NCI-H1930 (cell line): ENCODE data around the gene PTPRN2.
"Not testable (repeated sequence)": the region's sequence is repeated elsewhere in the genome, so short reads cannot be mapped to it uniquely, and the experiment has no call there.

Source experiments
- DNase-seq, 2 experiments: peaks; one replicate each; lab custom pipeline; 2025; lab: John Stamatoyannopoulos, UW

PTPRN2 gene

DNA sequence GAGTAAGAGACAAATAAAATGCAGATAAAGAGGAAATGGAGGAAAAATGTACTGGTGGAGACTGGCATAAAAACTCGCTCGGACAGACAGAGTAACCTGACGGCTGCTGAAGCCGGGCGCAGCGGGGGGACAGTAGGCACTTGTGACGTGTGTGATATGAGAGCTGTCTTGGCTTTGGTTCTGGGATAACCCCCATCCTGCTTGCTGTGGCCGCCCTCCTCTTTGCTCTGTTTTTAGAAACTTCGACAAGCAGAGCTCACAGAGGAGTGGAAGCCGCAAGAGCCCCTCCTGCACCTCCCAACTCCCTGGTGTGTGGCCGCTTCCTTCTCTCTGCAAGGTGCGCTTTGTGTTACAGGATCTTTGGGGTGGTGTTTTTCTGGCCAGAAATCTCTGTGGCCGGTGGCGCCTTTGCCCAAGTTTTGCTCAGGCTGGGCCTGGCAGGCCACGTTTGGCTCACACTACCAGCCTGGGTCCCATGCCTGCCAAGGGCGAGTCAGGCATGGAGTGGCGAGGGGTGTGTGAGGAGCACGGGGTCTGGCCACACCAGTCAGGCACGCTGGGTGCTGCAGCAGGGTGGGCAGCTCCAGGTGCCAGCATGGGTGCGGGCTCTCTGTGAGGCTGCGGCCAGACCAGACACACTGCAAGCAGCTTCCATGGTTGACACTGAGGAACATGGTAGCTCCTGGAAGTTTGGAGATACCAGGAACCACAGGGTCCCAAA is 982.8 kb downstream of the PTPRN2 start:
- DNase-seq = no peak

- no peak for DNase-seq
Observed at GRCh38 chr7:157603716-157604115, 983.9 kb downstream of the PTPRN2 start.

- no peak for DNase-seq
Observed at GRCh38 chr7:157603005-157603404, 984.6 kb downstream of the PTPRN2 start.

- no peak for DNase-seq
Observed at GRCh38 chr7:157602581-157602980, 985.0 kb downstream of the PTPRN2 start.

GRCh38 chr7:157602156-157602555 is 985.5 kb downstream of the PTPRN2 start:
- DNase-seq = no peak

GRCh38 chr7:157601530-157601929 is 986.1 kb downstream of the PTPRN2 start:
- no peak for DNase-seq

- DNase-seq = no peak
Observed at GRCh38 chr7:157599491-157599890, 988.1 kb downstream of the PTPRN2 start.

DNA sequence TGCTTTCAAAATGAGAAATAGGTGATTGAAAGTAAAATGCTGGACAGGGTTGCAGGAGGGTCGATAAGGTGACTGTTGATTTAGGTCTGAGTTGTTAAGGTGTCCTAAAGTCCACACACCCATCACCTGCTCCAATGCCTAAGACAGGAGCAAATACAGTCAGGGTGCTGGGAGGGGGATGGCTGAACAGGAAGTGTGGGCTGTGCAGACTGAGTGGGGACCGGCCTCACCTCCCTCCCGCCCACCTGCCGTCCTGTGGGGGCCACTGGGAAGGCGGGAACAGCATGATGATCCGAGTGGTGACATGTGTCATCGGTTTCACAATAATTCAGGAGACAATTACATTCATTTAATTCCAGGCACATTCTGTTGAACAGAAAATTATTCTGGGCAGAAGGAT is 990.1 kb downstream of the PTPRN2 start:
- no peak for DNase-seq

DNA sequence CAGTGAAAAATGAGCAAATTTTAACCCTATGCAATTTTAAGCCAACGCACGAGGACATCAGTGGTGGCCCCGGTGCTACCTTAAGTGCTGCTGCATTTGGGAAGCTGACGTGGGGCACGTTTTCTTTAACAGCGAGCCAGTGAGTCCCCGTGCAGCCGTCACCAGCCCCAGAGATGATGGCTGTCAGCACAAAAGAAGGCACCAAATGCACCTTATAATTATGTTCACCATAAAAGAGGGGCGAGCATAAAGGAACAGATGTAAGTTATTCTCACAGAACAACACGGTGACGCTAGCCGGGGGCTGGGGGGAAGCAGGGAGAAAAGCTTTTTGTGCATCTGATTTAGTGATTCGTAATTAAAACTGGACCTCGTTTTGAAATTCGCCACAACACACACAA is 990.7 kb downstream of the PTPRN2 start:
- DNase-seq = no peak

DNA sequence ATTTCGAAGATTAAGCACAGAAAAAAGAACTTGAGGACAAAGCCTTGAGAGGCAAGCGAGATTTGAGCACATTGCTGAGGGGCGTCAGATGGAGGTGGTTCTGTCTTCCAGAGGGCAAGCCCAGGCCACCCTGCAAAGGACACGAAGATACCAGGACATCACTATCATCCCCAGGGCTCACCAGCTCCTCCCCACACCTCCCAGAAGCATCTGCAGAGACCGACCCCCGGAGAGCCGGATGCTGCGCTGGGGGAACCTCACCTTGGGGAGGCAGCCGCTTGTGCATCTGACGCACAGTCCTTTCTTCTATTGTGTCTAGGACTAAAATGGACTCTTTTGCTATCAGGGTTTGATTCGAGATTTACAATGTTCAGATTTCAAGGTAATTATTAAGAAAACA is 991.2 kb downstream of the PTPRN2 start:
- DNase-seq = no peak

DNA sequence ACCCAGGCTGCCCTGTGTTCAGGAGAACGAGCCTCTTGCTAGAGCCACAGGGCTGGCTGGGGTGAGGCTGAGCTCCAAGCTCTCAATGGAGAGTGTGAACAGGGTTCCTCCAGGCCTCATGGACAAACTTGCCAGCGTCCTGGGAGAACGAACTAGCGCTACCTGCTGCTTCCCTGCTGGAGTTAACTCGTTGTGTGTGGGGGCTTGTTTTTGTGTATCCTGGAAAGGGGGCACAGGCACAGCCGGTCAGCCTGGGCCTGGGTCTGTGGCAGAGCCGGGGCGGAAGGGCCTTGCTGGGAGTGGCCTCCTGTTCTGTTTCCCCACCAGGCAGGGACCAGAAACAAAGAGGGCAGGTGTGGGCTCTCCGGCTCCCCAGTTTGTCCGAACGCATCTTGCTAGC is 991.6 kb downstream of the PTPRN2 start:
- no peak for DNase-seq

DNA sequence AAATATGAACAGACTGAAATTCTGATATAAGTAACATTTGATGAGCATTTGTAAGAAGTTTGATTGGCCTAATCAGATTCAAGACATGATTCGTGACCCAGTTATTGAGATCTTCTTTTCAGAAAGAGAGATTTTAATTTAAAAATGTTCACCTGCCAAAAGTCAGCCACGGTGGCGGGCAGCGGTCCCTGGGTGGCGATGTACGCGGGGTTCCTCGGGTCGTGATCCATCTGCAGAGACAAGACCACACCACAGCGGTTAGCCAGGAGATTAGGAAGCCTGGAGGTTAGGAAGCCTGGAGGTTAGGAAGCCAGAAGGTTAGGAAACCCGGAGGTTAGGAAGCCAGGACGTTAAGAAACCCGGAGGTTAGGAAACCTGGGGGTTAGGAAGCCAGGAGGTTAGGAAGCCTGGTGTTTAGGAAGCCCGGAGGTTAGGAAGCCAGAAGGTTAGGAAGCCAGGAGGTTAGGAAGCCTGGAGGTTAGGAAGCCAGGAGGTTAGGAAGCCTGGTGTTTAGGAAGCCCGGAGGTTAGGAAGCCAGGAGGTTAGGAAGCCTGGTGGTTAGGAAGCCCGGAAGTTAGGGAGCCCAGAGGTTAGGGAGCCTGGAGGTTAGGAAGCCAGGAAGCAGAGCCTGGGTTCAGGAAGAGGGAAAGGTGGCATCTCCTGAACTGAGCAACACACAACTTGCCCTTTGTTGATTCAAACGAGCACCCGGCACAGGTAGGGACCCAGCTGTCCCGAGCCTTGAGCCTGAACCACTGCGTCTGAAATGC is 992.4 kb downstream of the PTPRN2 start:
- DNase-seq = no peak

DNA sequence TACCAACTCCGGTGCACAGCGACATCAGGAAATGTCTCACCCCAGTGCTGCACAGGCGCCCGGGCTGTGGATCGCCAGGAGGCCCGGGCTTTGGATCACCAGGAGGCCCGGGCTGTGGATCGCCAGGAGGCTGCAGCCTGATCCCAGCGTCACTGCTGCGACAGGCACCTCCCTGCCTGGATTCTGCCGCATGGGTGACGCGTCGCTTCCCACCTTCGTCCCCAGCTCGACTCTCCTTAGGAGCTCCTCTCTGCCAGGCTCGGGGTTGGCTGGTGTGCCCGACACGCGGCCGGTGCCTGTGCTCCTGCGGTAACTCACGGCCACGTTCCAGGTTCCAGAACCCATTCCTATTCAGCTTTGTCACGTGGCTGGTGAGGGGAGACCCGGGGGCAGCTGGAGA is 993.3 kb downstream of the PTPRN2 start:
- DNase-seq = no peak

DNA sequence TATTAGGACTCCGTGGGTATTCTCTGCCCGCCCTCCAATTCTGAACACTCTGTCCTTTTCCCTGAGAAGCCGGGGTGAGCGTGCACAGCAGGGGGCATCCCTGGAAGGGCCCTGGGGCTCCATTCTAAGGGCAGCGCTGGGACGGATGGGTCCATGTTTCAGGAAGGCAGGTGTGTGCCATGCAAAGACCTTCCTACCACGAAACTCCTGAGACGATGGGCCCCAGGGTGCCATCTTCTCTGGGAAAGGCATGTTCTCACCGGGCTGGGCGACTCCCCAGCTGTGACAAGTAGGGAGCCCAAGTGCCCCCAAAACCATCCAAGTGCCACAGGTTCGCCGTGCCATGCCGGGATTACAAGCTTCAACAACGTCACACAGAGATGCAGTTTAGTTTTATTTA is 994.1 kb downstream of the PTPRN2 start:
- no peak for DNase-seq

- DNase-seq = not testable (repeated sequence)
Observed at GRCh38 chr7:157592636-157593320, 994.8 kb downstream of the PTPRN2 start.

DNA sequence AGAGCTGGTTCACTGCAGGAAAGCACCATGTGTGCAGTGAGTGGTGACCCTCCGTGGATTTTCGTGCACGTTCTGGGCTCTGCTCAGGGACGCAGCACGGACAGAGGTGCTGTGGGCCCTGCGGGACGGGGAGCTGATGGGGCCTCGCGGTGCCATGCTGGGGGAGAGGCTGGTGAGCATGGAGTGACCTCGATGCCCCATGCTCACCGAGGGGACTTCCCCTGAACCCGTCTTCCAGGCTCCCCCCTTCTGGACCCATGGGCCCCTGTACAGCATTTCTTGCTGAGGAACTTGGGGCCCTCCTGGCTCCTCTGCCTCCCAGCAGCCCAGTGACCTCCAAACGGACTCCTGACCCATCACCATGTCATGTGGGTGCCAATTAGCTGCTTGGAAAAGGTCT is 997.1 kb downstream of the PTPRN2 start:
- no peak for DNase-seq

- DNase-seq = no peak
Observed at GRCh38 chr7:157589680-157590079, 997.9 kb downstream of the PTPRN2 start.

DNA sequence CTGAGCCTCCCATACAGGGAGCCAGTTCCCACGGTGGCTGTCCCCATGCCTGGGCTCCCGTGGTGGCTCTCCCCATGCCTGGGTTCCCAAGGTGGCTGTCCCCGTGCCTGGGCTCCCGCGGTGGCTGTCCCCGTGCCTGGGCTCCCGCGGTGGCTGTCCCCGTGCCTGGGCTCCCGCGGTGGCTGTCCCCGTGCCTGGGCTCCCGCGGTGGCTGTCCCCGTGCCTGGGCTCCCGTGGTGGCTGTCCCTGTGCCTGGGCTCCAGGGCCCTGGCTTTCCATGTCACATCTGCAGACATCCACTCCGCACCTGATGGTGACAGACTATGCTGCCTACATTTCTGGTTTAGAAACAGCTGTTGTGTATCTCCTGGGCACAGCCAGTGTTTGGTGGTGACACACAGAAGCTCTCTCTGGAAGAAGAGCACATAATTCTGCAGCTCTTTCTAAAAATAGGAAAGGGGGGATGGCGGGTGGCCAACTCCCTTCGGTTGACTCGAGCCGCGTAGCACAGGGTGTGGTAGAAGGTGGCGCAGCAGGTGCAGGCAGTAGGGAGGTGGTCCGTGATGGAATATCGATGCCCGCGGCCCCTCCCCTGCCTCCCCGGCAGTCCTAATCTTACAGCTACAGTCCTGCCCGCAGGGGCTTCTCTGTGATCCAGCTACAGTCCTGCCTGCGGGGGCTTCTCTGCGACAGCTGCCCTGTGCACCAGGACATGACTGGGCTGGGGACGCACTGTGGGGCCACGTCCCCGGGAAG is 999.6 kb downstream of the PTPRN2 start:
- DNase-seq = no peak

DNA sequence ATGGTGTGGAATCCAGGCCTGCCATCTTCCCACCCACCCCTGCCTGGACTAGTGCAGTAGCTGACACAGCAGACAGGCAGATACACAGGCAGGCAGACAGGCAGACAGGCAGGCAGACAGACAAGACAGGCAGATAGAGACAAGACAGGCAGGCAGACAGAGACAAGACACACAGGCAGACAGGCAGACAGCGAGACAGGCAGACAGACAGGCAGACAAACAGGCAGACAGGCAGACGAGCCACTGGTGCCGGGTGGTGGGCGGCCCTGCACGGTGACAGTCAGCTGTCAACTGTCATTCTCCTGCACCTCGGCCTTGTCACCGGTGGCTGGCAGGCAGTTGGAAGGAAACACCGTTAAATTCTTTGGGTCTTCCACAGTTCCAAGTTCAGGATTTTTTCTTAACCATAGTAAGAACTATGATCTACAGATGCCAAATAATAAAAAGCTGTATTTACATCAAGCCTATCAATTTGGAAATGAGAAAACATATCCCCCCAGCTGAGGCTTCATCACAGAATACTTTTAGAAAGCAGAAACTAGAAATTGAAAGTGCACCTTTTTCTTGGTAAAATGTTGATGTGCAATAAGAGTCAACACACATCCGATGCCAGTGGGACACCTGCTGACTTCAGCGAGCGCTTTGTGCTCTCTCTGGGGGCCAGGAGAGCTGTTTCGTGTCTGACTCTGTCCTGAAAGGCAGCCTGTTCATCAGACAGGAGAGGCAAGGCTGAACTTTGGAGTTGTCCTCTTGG is 1000.4 kb downstream of the PTPRN2 start:
- no peak for DNase-seq

GRCh38 chr7:157586426-157586955 is 1001.1 kb downstream of the PTPRN2 start:
- DNase-seq = no peak
